H1 (cell line): Measurements from ENCODE around the gene ADARB2. TPM values are rescaled to one million over a fixed set of nuclear protein-coding genes. Genes with fewer than 3 reads are reported as not detected.

Source experiments
- CTCF ChIA-PET: fragments of 300-600 bp; sonication (Branson Sonifier 250); formaldehyde crosslinking; loops from one replicate; lab custom pipeline; 2021; ENCODE audit not compliant: partially characterized antibody; lab: Charles Lee
- POLR2A ChIA-PET: fragments of 300-600 bp; sonication (Branson Sonifier 250); formaldehyde crosslinking; loops from one replicate; lab custom pipeline; 2021; ENCODE audit warnings: inconsistent platforms; ENCODE audit not compliant: partially characterized antibody; lab: Charles Lee
- DNase-seq, 2 experiments: peaks; one replicate each; pipeline versions ENCODE4 v3.0.0 to v3.0.0-alpha.2; 2010 to 2022; ENCODE audit warnings: low spot score in 2 of 2, low read depth in 1 of 2, mixed read lengths in 1 of 2
- FAIRE-seq: peaks from 2 replicates; lab custom pipeline; 2011; peaks lifted over from hg19 to GRCh38; lab: Jason Lieb, UNC
- H2AFZ ChIP-seq: 2 replicates; pipeline ENCODE4 v1.8.1; 2012; ENCODE audit warnings: low read length, inconsistent platforms
- H2AK5ac ChIP-seq: 2 replicates; pipeline ENCODE4 v1.6.1; 2013; ENCODE audit warnings: low read depth, low read length
- H2BK120ac ChIP-seq: replicated peaks from 2 replicates; pipeline ENCODE3; 2013; ENCODE audit warnings: low read depth, low read length, inconsistent platforms
- H2BK12ac ChIP-seq: 2 replicates; pipeline ENCODE4 v1.6.1; 2013; ENCODE audit warnings: low read depth, low read length
- H2BK15ac ChIP-seq: 2 replicates; pipeline ENCODE4 v1.6.1; 2013; ENCODE audit warnings: low read length
- H2BK20ac ChIP-seq: 2 replicates; pipeline ENCODE4 v1.6.1; 2013; ENCODE audit warnings: low read length
- H2BK5ac ChIP-seq: 2 replicates; pipeline ENCODE4 v1.6.1; 2013; ENCODE audit warnings: low read depth, low read length
- H3K14ac ChIP-seq: 2 replicates; pipeline ENCODE4 v1.6.1; 2013; ENCODE audit warnings: inconsistent platforms; ENCODE audit not compliant: insufficient read length
- H3K18ac ChIP-seq: 2 replicates; pipeline ENCODE4 v1.6.1; 2013; ENCODE audit warnings: low read length; ENCODE audit errors: extremely low read depth
- H3K23ac ChIP-seq: 2 replicates; pipeline ENCODE4 v1.6.1; 2013; ENCODE audit warnings: inconsistent platforms; ENCODE audit not compliant: insufficient read length
- H3K23me2 ChIP-seq: 2 replicates; pipeline ENCODE4 v1.6.1; 2013; ENCODE audit warnings: low read depth, low read length
- H3K27ac ChIP-seq: 2 replicates; pipeline ENCODE4 v1.6.1; 2011; ENCODE audit warnings: low read depth, low read length, inconsistent platforms
- H3K27me3 ChIP-seq, 4 experiments: replicated peaks in 1 of 4; 1 replicate in 1 of 4; 2 replicates in 3 of 4; pipeline versions ENCODE4 v1.6.1 to v1.8.1; 2011 to 2013; ENCODE audit warnings: low read length in 3 of 4, mild to moderate bottlenecking in 3 of 4, inconsistent platforms in 2 of 4, mixed read lengths in 2 of 4, moderate library complexity in 1 of 4; ENCODE audit not compliant: control insufficient read depth in 3 of 4, insufficient read depth in 3 of 4; ENCODE audit errors: extremely low read depth in 1 of 4
- H3K36me3 ChIP-seq, 4 experiments: 2 replicates each; pipeline versions ENCODE4 v1.6.1 to v1.8.1; 2011 to 2013; ENCODE audit warnings: mild to moderate bottlenecking in 4 of 4, low read length in 3 of 4, moderate library complexity in 2 of 4, control low read depth in 1 of 4, inconsistent platforms in 1 of 4; ENCODE audit not compliant: insufficient read depth in 4 of 4, control insufficient read depth in 2 of 4
- H3K4ac ChIP-seq: replicated peaks from 2 replicates; pipeline ENCODE3; 2013; ENCODE audit warnings: low read length, low read depth, mixed read lengths, inconsistent platforms; ENCODE audit not compliant: insufficient read length
- H3K4me1 ChIP-seq, 4 experiments: replicated peaks in 1 of 4; 1 replicate in 1 of 4; 2 replicates in 3 of 4; pipeline versions ENCODE4 v1.6.1 to v1.8.1; 2011 to 2013; ENCODE audit warnings: low read length in 3 of 4, inconsistent platforms in 2 of 4, mixed read lengths in 1 of 4; ENCODE audit not compliant: insufficient read depth in 4 of 4, control insufficient read depth in 3 of 4
- H3K4me2 ChIP-seq, 2 experiments: 2 replicates each; pipeline versions ENCODE4 v1.6.1 to v1.8.1; 2011 to 2013; ENCODE audit warnings: low read depth in 2 of 2, low read length in 2 of 2, control low read depth in 1 of 2, inconsistent platforms in 1 of 2, mild to moderate bottlenecking in 1 of 2; ENCODE audit not compliant: insufficient read depth in 1 of 2
- H3K4me3 ChIP-seq, 4 experiments: fragments of 200-600, 300-600 bp in 1 of 4; sonication (generic), shearing (Covaris generic), sonication (Bioruptor Twin) in 1 of 4; 2 replicates each; pipeline versions ENCODE4 v1.5.1 to v1.8.1; 2011 to 2016; ENCODE audit warnings: low read length in 4 of 4, low read depth in 3 of 4, control low read depth in 2 of 4, inconsistent platforms in 2 of 4, mild to moderate bottlenecking in 2 of 4, mixed read lengths in 1 of 4, moderate library complexity in 1 of 4; ENCODE audit not compliant: insufficient read depth in 2 of 4; ENCODE audit errors: extremely low read depth in 1 of 4
- H3K56ac ChIP-seq: replicated peaks from 2 replicates; pipeline ENCODE3; 2013; ENCODE audit warnings: low read depth, mild to moderate bottlenecking, mixed read lengths, low read length, inconsistent platforms; ENCODE audit not compliant: insufficient read length
- H3K79me1 ChIP-seq: 2 replicates; pipeline ENCODE4 v1.6.1; 2013; ENCODE audit warnings: low read depth, low read length, control low read depth
- H3K79me2 ChIP-seq, 2 experiments: 2 replicates each; pipeline versions ENCODE4 v1.6.1 to v1.8.1; 2012 to 2013; ENCODE audit warnings: low read length in 2 of 2, mild to moderate bottlenecking in 2 of 2, inconsistent platforms in 1 of 2; ENCODE audit not compliant: insufficient read depth in 2 of 2, control insufficient read depth in 1 of 2
- H3K9ac ChIP-seq, 4 experiments: replicated peaks in 1 of 4; 1 replicate in 1 of 4; 2 replicates in 3 of 4; pipeline versions ENCODE4 v1.6.1 to v1.8.1; 2011 to 2013; ENCODE audit warnings: low read depth in 3 of 4, low read length in 3 of 4, control low read depth in 2 of 4, mild to moderate bottlenecking in 2 of 4, moderate library complexity in 2 of 4, inconsistent platforms in 1 of 4; ENCODE audit errors: extremely low read depth in 1 of 4
- H3K9me3 ChIP-seq, 2 experiments: 2 replicates each; pipeline versions ENCODE4 v1.6.1 to v1.8.1; 2012 to 2013; ENCODE audit warnings: mild to moderate bottlenecking in 2 of 2, moderate library complexity in 2 of 2, control low read depth in 1 of 2, inconsistent platforms in 1 of 2, low read depth in 1 of 2, low read length in 1 of 2, mixed read lengths in 1 of 2; ENCODE audit not compliant: insufficient read depth in 2 of 2
- H4K20me1 ChIP-seq, 2 experiments: replicated peaks in 1 of 2; 2 replicates each; pipeline versions ENCODE3 to v1.8.1; 2011 to 2013; ENCODE audit warnings: inconsistent platforms in 2 of 2, low read length in 2 of 2, mild to moderate bottlenecking in 1 of 2; ENCODE audit not compliant: insufficient read depth in 2 of 2, control insufficient read depth in 1 of 2
- H4K5ac ChIP-seq: 2 replicates; pipeline ENCODE4 v1.6.1; 2013; ENCODE audit warnings: low read length, low read depth, mixed read lengths, inconsistent platforms; ENCODE audit not compliant: insufficient read length
- H4K8ac ChIP-seq: 2 replicates; pipeline ENCODE4 v1.8.0; 2013; ENCODE audit warnings: mild to moderate bottlenecking, moderate library complexity, low read length, inconsistent platforms; ENCODE audit not compliant: insufficient read depth; ENCODE audit errors: extremely low read depth
- H4K91ac ChIP-seq: replicated peaks from 2 replicates; pipeline ENCODE3; 2013; ENCODE audit warnings: low read length, mixed read lengths, inconsistent platforms; ENCODE audit not compliant: insufficient read length
- ATF2 ChIP-seq: IDR thresholded peaks from 2 replicates; pipeline ENCODE4 v1.6.1; 2012; ENCODE audit warnings: low read length, inconsistent platforms
- BACH1 ChIP-seq: IDR thresholded peaks from 2 replicates; pipeline ENCODE4 v1.6.1; 2012; ENCODE audit warnings: low read length, improper control_type of control experiment
- BCL11A ChIP-seq, 2 experiments: IDR thresholded peaks; one replicate each; pipeline ENCODE4 v1.6.1; 2011; ENCODE audit warnings: low read depth in 2 of 2, low read length in 2 of 2, mild to moderate bottlenecking in 2 of 2
- POLR2AphosphoS5 ChIP-seq: IDR thresholded peaks from 2 replicates; pipeline ENCODE4 v1.6.1; 2011; ENCODE audit warnings: low read depth, low read length
- RFX5 ChIP-seq: IDR thresholded peaks from 2 replicates; pipeline ENCODE4 v1.6.1; 2011; ENCODE audit warnings: low read depth, low read length, improper control_type of control experiment, borderline replicate concordance
- SIRT6 ChIP-seq: IDR thresholded peaks from one replicate; pipeline ENCODE4 v1.7.1; 2012; ENCODE audit warnings: low read length, inconsistent platforms
- SUZ12 ChIP-seq: fragments of 200-600 bp; sonication (generic); IDR thresholded peaks from 2 replicates; pipeline ENCODE4 v1.6.1; 2012; ENCODE audit warnings: mild to moderate bottlenecking, inconsistent platforms, low read length, moderate library complexity, mixed read lengths
- TBP ChIP-seq: IDR thresholded peaks from 2 replicates; pipeline ENCODE4 v1.6.1; 2011; ENCODE audit warnings: low read depth, low read length, improper control_type of control experiment
- USF2 ChIP-seq: IDR thresholded peaks from 2 replicates; pipeline ENCODE4 v1.6.1; 2011; ENCODE audit warnings: low read length, improper control_type of control experiment
- ZNF274 ChIP-seq: IDR thresholded peaks from 2 replicates; pipeline ENCODE4 v1.7.0; 2012; ENCODE audit warnings: low read length, borderline replicate concordance; ENCODE audit errors: extremely low read depth
- WGBS, 2 experiments: shearing (Covaris generic) in 1 of 2; methylation state at CpG; one replicate each; pipeline versions ENCODE4 v1.1.6 to v1.1.7; 2013 to 2015; ENCODE audit warnings: low lambda C conversion rate in 2 of 2, mixed read lengths in 2 of 2, inconsistent platforms in 1 of 2, low coverage in 1 of 2, missing lambda C conversion rate in 1 of 2; ENCODE audit not compliant: insufficient replicate concordance in 2 of 2, insufficient coverage in 1 of 2, insufficient read length in 1 of 2; ENCODE audit errors: extremely low coverage in 1 of 2, missing lambda C conversion rate in 1 of 2; 5-methylcytosine and 5-hydroxymethylcytosine counted together
- polyA plus RNA-seq, 7 experiments: library from polyadenylated mRNA; depleted of rRNA in 3 of 7; stranded (reverse) in 5 of 7; unstranded in 2 of 7; fragments of >200 nt in 5 of 7; fragments of 200-250 nt in 2 of 7; gene quantifications; 1 replicate in 5 of 7; 2 replicates in 1 of 7; 4 replicates in 1 of 7; pipeline versions ENCODE4 v1.2.1 to v1.2.3, GENCODE V29; 2011 to 2013; ENCODE audit warnings: missing spikeins in 2 of 7, mixed read lengths in 2 of 7
- total RNA-seq: library from RNA; stranded (reverse); fragmentation: NEBNext Ultra II Directional; extraction: Animal tissue kit (Norgen Biotek cat#: 25700); gene quantifications from 2 replicates; pipeline ENCODE4 v1.2.1, GENCODE V29; 2021

ADARB2 gene
- total and polyA plus RNA-seq, 2 of the 8 experiments (the other 6 are each of a cell fraction or from before 2014, with no cell fraction given): 2.2 to 2.8 TPM

DNA sequence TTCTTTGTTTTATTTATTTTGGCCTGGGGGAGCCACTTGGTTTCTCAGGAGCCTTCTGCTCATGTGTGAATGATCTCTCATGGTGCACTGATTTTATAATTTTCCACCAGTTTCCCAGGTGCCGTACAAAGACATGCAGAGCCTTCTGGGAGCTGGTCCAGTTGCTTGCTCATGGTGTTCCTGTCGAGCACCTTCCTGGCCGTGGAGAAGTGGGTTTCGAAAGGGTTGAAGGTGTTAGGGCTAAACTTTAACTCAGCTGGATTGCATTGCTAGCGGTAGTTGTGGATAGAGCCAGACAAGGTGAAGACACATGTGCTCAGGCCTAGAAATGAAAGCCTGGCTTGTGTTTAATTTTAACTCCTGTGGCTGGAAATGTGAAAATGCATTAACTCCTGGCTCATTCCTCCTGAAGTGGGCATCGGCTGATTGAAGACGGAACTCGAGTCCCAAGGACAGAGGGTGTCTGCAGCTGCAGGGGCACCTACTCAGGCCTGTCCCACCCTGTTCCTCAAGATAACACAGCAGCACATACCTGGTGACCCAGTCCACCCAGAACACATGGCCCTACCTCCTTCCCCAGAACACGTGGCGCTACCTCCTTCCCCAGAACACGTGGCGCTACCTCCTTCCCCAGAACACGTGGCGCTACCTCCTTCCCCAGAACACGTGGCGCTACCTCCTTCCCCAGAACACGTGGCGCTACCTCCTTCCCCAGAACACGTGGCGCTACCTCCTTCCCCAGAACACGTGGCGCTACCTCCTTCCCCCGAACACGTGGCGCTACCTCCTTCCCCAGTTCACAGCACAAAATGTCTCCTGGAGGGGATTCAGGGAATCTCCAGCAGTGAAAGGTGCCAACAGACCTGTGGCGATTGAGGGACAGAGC, 547.9 kb downstream of the ADARB2 start:
- no peaks in the 10 kb centered on the region for H3K79me1 ChIP-seq
- no peak overlapping the region for H3K4me2 ChIP-seq
- H2BK5ac ChIP-seq: no peak overlapping the region
- WGBS, 2 experiments: 94% methylated on average over 18 of the region's 26 CpGs; no CpG with 5 or more reads in 1 of the 2 experiments
- no peaks in the 10 kb centered on the region for H3K9me3 ChIP-seq
- H2AK5ac ChIP-seq: no peak overlapping the region
- H2AFZ ChIP-seq: no peak overlapping the region
- no peak overlapping the region for H3K56ac ChIP-seq
- H4K91ac ChIP-seq: no peak overlapping the region
- no peak overlapping the region for H2BK120ac ChIP-seq
- H4K20me1 ChIP-seq: no peaks in the 10 kb centered on the region
- ChIA-PET POLR2A (no interaction called here), CTCF (interaction anchor here (0.7 kb wide), 1 partner anchor 82 kb away, joined by 4 read pairs; no protein-coding TSS in a partner anchor)
- no peak overlapping the region for H4K5ac ChIP-seq
- H3K18ac ChIP-seq: no peak overlapping the region
- H3K36me3 ChIP-seq: no peaks in the 10 kb centered on the region
- H3K79me2 ChIP-seq: no peaks in the 10 kb centered on the region
- FAIRE-seq (no peak), DNase-seq (no peak)
- no peak overlapping the region for H3K23ac ChIP-seq
- H3K4ac ChIP-seq: no peak overlapping the region
- no peak overlapping the region for H2BK20ac ChIP-seq
- peaks cover 0 to 4% (median 0%) of the 10 kb centered on the region in 4 experiments; a peak in 2 of 7 replicates for H3K4me1 ChIP-seq
- no peak overlapping the region for H3K27ac ChIP-seq
- H3K27me3 ChIP-seq: peaks cover 0 to 2% (median 0%) of the 10 kb centered on the region in 4 experiments; a peak in 2 of 7 replicates
- H3K9ac ChIP-seq: no peak overlapping the region
- no peaks in the 10 kb centered on the region for H3K23me2 ChIP-seq
- no peak overlapping the region for H4K8ac ChIP-seq
- no peak overlapping the region for H2BK15ac ChIP-seq
- H2BK12ac ChIP-seq: no peak overlapping the region
- no peak overlapping the region for H3K4me3 ChIP-seq
- no peak overlapping the region for H3K14ac ChIP-seq
- no peak for TF ChIP-seq SUZ12
- no peak for TF ChIP-seq BACH1
- no peak for TF ChIP-seq BCL11A (IDR thresholded peaks at IDR 0.05; ENCODE audit: low read depth in 2 of 2, low read length in 2 of 2)
- no peak for TF ChIP-seq TBP
- TF ChIP-seq POLR2AphosphoS5: no peak
- no peak for TF ChIP-seq RFX5
- TF ChIP-seq SIRT6: no peak
- TF ChIP-seq ATF2: no peak
- TF ChIP-seq ZNF274: no peak
- TF ChIP-seq USF2: no peak
